NCI-H774 (cell line): ENCODE measurements around the gene HAL.
A peak's percentile ranks its signal among the peaks of the same experiment; 100 is the strongest.
"Not testable (repeated sequence)": the region's sequence is repeated elsewhere in the genome, so short reads cannot be mapped to it uniquely, and the experiment has no call there.

Source experiments
- DNase-seq: peaks from one replicate; lab custom pipeline; 2025; lab: John Stamatoyannopoulos, UW

Gene HAL

DNA sequence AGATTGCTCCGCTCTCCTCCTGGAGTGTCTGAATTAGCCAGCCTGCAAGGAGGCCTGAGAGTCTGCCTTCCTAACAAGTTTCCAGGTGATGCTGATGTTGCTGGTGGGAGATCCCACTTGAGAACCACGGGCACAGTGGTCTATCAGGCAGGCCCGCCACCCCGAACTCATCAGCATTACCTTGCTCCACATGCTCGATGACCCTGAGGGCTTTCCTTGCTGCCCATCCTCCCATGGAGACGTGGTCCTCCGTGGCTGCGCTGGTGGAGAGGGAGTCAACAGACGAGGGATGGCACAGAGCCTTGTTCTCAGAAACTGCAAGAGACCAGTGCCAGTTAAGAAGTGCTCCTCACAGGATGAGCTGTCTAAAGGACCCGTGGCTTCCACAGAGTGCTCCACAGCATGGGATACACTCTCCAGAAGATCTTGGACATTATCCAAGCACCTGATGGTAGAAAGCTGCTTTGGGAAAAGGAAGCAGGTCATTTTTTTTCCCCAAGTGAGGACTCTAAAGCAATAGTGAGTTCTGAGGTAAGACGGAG is 18.3 kb downstream of the HAL start:
- no peak for DNase-seq

DNA sequence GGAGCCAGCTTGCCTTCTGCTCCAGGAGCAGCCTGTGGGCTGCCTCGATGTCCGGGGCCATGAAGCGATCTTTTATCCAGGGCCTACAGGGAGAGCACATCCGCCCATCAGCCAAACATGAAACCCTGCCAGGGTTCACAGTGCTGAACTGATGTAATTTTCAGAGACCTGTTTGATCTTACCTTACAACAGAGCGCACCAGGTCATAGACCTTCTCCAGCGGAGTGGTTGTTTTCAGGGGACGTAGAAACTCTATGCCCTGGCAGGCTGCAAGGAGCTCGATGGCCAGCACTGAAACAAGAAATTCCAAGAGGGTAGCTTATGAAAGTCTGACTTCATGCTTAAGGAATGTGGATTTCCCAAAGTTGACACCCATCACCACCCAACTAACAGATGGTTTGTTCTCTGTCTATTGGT is 19.7 kb downstream of the HAL start:
- no peak for DNase-seq

DNA sequence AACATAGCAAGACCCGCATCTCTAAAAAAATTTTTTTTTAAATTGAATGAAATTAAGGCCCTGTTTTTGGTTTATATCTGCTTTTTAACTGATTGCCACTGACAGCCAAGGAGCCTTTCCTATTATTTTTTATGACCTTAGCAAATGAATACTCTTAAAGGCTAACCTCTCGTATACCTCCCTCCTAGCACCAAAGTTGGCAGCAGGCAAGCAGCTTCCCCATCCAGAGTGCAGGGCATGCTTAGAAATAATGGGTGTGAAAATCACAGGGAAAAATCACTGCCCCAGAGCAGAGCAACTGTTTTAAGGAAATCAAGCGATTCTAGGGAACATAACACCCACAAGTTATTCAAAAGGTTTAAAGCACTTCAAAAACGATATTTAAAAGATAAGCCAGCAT is 20.7 kb downstream of the HAL start:
- DNase-seq = no peak

DNA sequence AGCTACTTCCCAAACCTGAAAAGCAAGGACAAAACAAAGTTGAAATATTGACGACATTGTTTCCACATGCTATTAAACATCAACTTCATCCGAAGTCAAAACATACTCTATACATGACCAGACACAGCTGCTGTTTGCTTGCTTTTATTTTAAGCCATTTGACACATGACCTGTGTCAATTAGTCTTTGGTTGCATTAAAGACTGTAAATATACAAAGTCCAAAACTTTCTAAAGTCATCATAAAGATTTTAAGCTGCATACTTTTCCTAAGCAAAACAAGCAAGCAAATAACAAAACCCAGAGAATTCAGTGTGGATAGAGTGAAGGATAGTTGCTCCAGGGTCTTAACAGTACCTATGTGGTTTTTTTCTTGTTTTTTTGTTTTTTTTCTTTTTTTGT is 21.8 kb downstream of the HAL start:
- DNase-seq = no peak

DNA sequence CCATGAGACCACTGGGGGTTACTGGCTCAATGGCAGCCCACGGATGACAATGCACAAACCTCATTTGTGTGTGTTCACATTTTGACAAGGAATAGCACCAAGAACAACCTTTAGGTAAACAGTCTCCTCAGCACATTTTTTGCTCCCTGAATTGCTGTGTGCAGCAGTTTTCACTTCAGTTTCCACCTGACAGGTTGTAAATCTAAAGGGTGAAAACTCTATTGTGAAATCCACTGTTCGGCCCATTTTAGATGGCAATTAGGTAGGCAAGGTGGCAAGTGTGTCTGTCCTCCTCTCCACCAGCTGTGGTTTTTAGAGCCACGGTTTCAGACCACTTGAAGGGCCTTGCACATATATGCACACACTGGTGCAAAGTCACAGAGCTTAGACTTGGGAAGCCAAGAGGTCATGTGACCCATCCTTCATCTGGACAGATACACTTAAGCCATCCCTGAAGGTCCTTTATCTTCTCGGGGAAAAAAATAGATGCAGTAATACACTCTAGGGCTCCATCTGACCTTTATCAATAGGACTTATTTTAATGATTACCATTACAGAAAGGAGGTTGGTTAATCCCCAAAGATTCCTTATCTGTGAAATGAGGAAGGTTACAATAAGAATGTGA is 23.2 kb downstream of the HAL start:
- no peak for DNase-seq

DNA sequence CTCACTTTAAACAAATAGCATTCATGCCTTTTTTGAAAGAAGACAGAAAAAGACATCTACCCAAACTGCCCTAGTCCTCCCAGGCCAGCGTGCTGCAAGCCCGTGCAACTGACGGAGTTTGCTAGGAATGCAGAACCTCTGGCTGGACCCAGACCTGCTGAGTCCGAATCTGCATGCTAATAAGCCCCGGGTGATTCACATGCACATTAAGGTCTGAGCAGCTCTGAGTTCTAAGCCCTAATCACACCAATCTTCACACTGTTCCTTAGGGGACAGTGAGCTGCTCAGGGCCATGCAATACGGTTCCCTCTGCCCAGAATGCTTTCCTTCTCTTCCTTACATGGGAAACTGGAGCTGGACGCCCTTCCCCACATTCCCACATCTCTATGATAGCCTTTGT is 25.2 kb downstream of the HAL start:
- DNase-seq = no peak

DNA sequence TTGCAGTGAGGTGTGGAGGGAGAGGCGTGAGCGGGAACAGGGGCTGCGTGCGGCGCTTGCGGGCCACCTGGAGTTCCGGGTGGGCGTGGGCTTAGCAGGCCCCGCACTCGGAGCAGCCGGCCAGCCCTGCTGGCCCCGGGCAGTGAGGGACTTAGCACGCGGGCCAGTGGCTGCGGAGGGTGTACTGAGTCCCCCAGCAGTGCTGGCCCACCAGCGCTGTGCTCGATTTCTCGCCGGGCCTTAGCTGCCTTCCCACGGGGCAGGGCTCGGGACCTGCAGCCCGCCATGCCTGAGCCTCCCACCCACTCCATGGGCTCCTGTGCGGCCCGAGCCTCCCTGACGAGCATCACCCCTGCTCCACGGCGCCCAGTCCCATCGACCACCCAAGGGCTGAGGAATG is 27.0 kb downstream of the HAL start:
- DNase-seq = not testable (repeated sequence)

DNA sequence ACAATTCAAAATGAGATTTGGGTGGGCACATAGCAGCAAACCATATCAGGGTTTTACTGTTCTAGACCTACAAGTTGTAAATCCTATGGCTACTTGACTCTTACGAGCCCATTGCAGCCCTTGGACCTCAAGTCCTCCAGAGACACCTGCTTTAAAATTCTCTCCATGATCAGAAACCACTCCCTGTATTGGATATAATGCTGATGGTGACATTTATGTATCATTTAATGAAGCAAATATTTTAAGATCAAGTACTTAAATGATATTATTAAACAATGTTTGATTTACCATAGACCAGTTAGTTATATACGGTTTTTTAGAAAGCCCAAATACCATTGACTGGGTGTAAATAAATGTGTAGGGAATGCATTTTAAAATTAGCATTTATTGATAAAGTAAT is 28.8 kb downstream of the HAL start:
- DNase-seq = no peak

DNA sequence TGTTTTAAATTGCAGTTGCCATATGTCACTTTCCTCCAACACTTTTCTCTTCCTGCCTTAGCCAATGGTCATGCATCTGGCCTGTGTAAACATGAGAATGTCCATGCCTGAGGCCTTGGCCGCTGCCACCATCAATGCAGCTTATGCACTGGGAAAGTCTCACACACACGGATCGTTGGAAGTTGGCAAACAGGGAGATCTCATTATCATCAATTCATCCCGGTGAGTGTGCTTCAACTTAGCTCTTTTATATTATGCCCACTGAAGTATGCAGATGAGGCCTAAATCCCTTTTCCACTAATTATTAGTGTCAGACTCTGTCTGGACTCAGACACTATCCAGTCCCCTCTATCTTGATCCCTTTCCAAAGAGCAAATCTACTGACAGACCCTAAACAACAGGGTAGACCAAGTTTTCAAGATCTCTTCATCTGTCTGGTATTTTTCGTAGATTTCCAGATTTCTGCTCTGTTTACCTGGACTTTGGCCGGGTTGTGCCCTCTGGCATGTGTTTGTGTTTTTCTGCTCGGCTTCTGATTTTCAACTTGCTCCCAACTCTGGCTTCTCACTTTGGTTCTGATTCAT is 29.8 kb downstream of the HAL start:
- no peak for DNase-seq

DNA sequence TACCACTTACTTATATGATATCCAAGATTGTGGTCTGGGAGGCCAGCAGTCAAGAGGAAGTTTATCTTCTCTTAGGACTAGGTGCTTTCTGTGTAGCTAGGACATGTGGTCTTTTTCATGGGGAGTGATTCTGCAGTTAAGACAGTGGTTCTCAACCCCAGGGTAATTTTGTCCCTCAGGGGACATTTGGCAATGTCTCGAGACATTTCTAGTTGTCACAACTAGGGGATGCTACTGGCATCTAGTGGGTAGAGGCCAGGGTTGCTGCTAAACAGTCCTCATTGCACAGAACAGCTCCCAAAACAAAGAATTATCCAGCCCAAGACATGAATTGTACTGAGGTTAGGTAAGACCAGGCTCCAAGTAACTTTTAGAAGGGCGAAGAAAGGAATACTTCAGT is 33.0 kb downstream of the HAL start:
- no peak for DNase-seq

DNA sequence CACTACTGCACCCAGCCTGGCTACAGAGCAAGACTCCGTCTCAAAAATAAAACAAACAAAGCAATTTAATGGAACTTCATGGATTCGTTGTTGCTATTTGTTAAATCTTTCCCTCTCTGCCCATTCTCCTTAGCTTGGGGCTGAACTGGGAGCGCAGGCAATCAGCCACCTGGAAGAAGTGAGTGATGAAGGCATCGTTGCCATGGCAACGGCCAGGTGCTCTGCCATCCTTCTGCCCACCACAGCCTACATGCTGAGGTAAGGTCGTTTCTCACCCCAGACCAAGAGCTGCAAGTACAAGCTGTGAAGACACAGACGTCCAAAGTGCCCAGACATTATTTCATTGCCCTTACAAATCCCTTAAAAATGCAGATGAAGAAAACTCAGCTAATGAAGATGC is 33.9 kb downstream of the HAL start:
- DNase-seq = no peak

DNA sequence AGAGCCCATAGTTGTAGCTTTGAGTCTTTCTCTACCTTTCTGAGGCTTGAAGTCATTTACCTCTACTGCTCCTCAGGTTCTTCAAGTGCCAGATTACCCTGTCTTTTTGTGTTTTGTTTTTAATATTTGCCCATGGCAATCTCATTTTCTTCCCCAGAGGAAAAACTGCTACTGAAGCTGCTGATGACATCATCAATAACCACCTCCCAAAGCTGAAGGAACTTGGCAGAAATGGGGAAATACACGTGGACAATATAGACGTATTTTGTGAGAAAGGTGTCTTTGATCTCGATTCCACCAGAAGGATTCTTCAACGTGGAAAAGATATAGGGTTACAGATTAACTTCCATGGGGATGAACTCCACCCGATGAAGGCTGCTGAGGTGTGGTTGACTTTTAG is 35.9 kb downstream of the HAL start:
- DNase-seq = no peak

DNA sequence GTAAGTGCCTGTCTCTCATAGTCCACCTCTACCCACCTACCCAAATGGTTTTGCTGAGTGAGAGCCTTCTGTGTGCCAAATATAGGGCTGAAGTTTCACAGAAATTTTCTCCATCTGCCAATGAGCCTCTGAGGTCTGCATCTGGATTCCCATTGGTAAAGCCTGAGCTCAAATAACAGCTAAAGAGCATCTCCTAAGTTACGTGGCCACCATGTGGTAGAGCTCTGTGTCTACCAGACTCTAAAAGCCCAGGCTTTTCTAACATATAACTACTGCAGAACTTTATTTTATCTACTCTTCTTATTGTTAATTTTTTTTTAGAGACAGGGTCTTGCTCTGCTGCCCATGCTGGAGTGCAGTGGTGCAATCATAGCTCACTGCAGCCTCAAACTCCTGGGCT is 37.0 kb downstream of the HAL start:
- DNase-seq = no peak

DNA sequence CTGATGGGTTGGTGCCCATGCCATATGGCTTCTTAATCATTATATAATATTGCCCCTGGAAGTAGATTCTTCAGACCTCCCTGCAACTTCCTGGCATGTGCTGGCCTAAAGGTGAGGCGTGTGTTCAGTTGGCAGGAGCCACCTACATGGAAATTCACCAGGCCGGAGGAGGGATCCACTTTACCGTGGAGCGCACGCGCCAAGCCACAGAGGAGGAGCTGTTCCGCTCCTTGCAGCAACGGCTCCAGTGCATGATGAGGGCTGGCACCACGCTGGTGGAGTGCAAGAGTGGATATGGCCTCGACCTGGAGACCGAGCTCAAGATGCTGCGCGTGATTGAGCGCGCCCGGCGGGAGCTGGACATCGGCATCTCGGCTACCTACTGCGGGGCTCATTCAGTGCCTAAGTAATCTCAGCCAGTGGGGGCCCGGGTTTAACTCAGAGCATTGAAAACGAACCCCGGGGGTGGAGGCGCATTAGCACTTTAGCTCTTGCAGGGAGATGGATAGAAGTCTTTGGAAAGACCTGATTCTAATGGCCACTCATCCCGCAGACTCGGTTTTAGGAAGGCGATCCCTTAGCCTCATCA is 39.5 kb downstream of the HAL start:
- no peak for DNase-seq

DNA sequence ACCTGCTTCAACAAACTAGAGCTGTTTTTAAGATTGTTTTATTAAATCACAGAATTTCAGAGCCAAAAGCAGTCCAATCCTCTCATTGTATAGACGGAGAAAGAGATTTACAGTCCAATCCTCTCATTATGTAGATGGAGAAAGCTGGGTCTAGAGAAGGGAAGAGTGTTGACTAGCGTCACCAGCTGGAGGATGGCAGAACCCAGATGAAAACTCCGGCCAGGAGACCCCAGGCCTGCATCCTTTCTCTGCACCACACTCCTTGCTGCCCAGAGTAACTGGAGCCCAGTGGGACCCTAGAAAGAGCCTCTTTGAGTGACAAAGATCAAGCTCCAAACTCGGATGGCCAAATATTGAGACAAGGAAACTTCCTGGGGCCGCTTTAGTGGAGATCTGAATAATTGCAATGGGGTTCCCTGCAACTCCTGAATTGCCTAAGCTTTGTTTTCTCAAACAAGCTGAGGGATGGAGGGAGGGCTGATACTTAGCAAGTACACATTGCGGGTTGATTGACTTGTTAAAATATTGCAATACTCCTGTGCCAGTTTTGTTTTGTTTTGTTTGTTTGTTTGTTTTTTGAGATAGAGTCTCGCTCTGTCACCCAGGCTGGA is 40.5 kb downstream of the HAL start:
- no peak for DNase-seq

DNA sequence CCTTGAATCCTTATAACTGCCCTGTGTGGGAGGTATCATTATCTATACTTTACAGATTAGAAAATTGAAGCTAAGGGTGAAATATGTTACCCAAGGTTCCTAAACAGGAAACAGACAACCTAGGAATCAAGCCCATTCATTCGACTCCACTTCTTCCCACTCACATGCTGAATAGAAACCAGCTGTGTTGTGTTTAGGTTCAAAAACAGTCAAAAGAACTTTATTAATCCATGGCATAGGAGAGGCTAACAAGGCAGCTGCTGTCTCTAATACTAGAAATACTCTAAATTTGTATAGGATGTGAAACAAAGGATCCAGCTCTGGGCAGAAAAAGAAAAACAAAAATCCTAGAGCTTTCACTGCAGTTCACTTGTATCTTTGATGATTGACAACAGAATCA is 43.1 kb downstream of the HAL start:
- no peak for DNase-seq

DNA sequence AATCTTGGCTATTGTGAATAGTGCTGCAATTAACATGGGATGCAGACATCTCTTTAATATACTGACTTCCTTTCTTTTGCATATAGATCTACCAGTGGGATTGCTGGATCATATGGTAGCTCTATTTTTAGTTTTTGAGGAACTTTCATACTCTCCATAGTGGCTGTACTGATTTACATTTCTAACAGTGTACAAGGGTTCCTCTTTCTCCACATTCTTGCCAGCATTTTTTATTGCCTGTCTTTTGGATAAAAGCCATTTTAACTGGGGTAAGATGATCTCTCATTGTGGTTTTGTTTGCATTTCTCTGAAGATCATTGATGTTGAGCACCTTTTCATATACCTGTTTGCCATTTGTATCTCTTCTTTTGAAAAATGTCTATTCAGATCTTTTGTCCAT is 44.6 kb downstream of the HAL start:
- no peak for DNase-seq

DNA sequence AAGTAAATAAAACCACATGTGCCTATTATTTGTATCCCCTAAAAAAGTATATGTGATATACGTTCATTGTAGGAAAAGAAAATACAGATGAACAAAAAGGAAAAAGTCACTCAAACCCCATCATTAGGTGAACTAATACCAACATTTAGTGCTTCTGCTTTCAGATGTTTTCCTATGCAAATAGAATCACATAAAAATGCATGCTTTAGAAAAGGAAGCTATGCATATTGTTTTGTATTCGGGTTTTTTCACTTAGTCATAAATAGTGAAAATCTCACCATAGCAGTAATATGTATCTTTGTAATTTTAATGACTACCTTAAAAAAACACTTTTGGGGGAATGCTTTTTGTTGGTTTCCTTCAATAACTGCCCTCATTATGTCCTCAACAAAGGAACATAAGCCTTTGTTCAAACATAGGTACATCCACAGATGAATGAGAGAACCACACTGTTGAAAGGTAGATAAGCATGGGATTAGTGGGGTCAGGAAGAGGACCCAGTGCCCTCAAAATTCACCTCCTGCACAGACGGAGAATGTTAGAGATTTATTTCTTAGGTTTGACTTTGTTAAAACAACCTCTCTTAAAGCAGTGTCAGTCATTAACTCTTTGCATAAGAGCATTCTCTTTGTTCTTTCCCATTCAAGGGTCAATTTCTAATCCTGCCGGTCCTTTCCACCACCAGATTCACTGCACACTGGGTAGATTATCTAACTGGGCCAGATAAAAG is 46.5 kb downstream of the HAL start:
- DNase-seq = no peak

DNA sequence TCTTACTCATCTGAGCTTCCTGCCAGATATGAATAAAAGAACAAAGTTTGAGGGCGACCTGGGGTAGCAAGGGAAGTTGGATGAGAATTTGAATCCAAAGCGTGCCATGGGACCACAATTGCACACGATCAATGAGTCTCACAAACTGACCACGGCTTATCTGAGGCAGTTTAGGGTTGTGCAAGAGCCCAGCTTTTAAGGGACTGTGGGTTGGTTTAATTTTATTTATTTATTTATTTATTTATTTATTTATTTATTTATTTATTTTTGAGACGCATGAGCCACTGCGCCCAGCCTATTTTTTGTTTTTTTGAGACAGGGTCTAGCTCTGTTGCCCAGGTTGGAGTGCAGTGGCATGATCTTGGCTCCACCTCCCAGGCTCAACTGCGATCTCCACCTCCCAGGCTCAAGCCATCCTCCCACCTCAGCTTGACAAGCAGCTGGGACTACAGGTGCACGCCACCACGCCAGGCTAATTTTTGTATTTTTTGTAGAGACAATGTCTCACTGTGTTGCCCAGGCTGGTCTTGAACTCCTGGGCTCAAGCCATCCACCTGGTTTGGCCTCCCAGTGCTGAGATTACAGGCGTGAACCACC is 51.9 kb downstream of the HAL start:
- DNase-seq = no peak

DNA sequence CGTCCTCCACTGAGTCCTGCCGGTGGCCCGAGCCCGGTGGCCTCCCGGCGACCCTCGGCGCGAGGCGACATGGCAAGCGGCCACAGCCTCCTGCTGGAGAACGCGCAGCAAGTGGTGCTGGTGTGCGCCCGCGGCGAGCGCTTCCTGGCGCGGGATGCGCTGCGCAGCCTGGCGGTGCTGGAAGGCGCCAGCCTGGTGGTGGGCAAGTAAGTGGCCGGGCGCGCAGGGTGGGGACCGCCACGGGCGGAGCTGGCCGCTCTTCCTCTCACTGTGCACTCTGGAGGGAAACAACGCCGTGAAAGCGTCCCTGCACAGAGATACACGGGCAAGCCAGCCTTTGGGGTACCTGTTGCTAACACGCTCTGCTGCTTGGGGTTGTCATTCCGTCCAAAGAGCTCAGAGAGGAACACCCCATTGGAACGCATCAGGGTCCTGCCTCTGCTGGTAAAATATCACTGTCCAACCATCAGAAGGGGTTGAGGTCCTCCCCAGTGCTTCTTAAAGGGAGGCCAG is 52.8 kb downstream of the HAL start, which contains the start of gene AMDHD1:
AMDHD1 (plus strand) TSS at position 2 of the 513 bp plus-strand sequence; CDS start at position 70, 68 bp downstream.
- DNase-seq = no peak

DNA sequence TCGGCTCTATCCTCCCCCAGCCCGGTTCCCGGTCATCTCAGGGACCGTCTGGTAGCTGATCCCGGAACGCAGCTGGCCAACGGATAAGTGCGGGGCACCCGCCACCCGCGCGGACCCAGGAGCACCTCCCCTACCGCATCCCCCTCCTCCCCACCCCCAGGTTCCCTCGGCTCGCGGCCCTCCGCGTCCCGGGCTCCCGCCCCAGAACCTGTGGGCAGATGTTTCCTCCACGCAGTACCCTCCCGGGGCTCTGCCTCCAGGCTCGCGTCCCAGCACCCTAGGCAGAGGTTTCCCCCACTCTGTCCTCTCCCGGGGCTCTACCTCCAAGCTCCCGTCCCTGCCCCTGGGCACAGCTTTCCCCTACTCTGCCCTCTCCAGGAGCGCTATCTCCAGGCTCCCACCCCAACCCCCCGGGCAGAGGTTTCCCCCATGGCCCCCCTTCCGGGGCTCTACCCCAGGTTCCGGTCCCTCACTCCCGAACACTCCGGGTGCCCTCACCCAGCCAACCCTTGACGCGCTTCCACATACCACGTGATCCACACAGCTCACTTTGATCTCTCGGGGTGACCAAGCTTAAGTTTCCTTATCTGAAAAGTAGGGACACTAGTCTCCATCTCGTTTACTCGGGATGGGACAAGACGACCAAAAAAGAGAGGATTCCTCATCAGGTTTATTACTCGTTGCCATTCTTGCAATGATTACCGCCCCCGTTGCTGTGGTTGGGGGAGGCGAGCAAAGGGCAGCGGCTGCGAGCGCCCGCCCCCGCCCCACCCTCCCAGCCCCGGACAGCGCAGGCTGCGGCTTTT is 53.4 kb downstream of the HAL start, which contains the start of gene CCDC38:
CCDC38 (minus strand) TSS at position 91 of the 806 bp plus-strand sequence. CDS start 6,105 bp downstream, outside the sequence.
- peak; percentile 74 for DNase-seq
